AG04449 (cell line): ENCODE data around the gene CAPN12.
"Not testable (repeated sequence)": the region's sequence is repeated elsewhere in the genome, so short reads cannot be mapped to it uniquely, and the experiment has no call there.

Experiments
- CTCF ChIA-PET: fragments of 350-600 bp; formaldehyde crosslinking; extraction: SDS; loops from one replicate; lab custom pipeline; 2021; ENCODE audit warnings: antibody characterized with exemption; lab: Yijun Ruan, JAX
- POLR2A ChIA-PET: fragments of 400-600, 350-600 bp; formaldehyde crosslinking; extraction: SDS; loops from one replicate; lab custom pipeline; 2020; ENCODE audit warnings: antibody characterized with exemption, inconsistent platforms; lab: Yijun Ruan, JAX
- DNase-seq: peaks from one replicate; pipeline ENCODE4 v3.0.0-alpha.2; 2010; ENCODE audit warnings: low read depth, low spot score
- H3K4me3 ChIP-seq: 2 replicates; pipeline ENCODE4 v1.5.1; 2011; ENCODE audit warnings: low read depth, mild to moderate bottlenecking, control low read depth, low read length
- TF ChIP-seq, protein P1 (sequence below): IDR thresholded peaks from one replicate; pipeline ENCODE4 v1.5.1; 2011; ENCODE audit warnings: mild to moderate bottlenecking, moderate library complexity, low read length, control low read depth, inconsistent platforms; ENCODE audit not compliant: insufficient read depth; ENCODE audit errors: missing control alignments

CAPN12 gene

GRCh38 chr19:38759590-38760003 is 15.3 kb upstream of the CAPN12 start:
- ChIA-PET POLR2A (no interaction called here), CTCF (no interaction called here)
- no peak for DNase-seq
- no peak overlapping the region for H3K4me3 ChIP-seq
- TF ChIP-seq, protein P1, sequence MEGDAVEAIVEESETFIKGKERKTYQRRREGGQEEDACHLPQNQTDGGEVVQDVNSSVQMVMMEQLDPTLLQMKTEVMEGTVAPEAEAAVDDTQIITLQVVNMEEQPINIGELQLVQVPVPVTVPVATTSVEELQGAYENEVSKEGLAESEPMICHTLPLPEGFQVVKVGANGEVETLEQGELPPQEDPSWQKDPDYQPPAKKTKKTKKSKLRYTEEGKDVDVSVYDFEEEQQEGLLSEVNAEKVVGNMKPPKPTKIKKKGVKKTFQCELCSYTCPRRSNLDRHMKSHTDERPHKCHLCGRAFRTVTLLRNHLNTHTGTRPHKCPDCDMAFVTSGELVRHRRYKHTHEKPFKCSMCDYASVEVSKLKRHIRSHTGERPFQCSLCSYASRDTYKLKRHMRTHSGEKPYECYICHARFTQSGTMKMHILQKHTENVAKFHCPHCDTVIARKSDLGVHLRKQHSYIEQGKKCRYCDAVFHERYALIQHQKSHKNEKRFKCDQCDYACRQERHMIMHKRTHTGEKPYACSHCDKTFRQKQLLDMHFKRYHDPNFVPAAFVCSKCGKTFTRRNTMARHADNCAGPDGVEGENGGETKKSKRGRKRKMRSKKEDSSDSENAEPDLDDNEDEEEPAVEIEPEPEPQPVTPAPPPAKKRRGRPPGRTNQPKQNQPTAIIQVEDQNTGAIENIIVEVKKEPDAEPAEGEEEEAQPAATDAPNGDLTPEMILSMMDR, result no peak

DNA sequence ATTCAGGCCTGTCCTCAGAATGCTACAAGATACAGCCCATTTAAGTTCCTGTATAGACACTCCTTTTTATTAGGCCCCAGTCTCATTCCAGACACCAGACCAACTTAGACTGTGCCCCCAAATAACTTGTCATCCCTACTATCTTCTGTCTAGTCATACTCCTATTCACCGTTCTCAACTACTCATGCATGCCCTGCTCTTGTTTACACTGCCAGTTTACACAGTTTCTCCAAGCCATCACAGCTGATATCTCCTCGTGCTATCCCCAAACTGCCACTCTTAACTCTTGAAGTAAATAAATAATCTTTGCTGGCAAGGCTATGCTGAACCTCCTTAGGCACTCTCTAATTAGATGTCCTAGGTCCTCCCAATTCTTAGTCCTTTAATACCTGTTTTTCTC is 9.9 kb upstream of the CAPN12 start:
- CTCF ChIA-PET, result interaction anchor here (1.2 kb wide), 1 partner anchor 133 kb away, joined by 3 read pairs; no protein-coding TSS in a partner anchor
- H3K4me3 ChIP-seq, DNase-seq, POLR2A ChIA-PET: not testable (repeated sequence)

DNA sequence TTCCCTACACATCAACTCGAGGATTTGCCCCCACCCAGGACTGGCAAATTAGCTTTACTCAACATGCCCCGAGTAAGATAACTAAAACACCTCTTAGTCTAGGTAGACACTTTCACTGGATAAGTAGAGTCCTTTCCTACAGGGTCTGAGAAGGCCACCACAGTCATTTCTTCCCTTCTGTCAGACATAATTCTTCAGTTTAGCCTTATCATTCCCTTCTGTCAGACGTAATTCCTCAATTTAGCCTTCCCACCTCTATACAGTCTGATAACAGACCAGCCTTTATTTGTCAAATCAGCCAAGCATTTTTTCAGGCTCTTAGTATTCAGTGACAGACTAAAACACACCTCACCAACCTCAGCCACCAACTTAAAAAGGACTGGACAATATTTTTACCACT is 9.5 kb upstream of the CAPN12 start:
- CTCF ChIA-PET, DNase-seq, H3K4me3 ChIP-seq, POLR2A ChIA-PET: not testable (repeated sequence)

GRCh38 chr19:38745316-38745715 is 1.0 kb upstream of the CAPN12 start:
- no peak for DNase-seq
- TF ChIP-seq, protein P1, result no peak
- POLR2A ChIA-PET, result no interaction called here
- no peak overlapping the region for H3K4me3 ChIP-seq
- CTCF ChIA-PET, result no interaction called here

- H3K4me3 ChIP-seq, result no peak overlapping the region
- POLR2A ChIA-PET, result no interaction called here
- TF ChIP-seq, protein P1, result no peak
- CTCF ChIA-PET, result interaction anchor here (1.3 kb wide), 1 partner anchor 25 kb away, joined by 4 read pairs; no protein-coding TSS in a partner anchor
- no peak for DNase-seq
Measured at GRCh38 chr19:38744874-38745273, 600 bp upstream of the CAPN12 start.

GRCh38 chr19:38743394-38744297 is 628 bp downstream of the CAPN12 start:
- H3K4me3 ChIP-seq, result no peak overlapping the region
- no peak for DNase-seq
- CTCF ChIA-PET, result interaction anchor here (0.9 to 1.3 kb wide), 2 partner anchors 26 to 143 kb away, joined by 3 to 4 read pairs; no protein-coding TSS in a partner anchor
- POLR2A ChIA-PET, result no interaction called here
- TF ChIP-seq, protein P1, result no peak

- TF ChIP-seq, protein P1, result no peak
- ChIA-PET POLR2A (no interaction called here), CTCF (interaction anchor here (2.8 kb wide), 1 partner anchor 27 kb away, joined by 8 read pairs; no protein-coding TSS in a partner anchor)
- no peak for DNase-seq
- no peak overlapping the region for H3K4me3 ChIP-seq
Measured at GRCh38 chr19:38742906-38743305, 1.4 kb downstream of the CAPN12 start.
